HepG2 (cell line): ENCODE measurements around the gene SCRT2. TPM values are rescaled to one million over a fixed set of nuclear protein-coding genes. Genes with fewer than 3 reads are reported as not detected.

Experiments
- BORCS8-MEF2B ChIP-seq: sonication (generic); formaldehyde crosslinking; IDR thresholded peaks from 2 replicates; pipeline ENCODE4 v1.8.0; 2022; ENCODE audit warnings: mild to moderate bottlenecking, missing genetic modification reagents
- CSRNP1 ChIP-seq: sonication (generic); formaldehyde crosslinking; IDR thresholded peaks from 2 replicates; pipeline ENCODE4 v1.8.1; 2023; ENCODE audit warnings: mild to moderate bottlenecking, missing genetic modification reagents
- ELF1 ChIP-seq: sonication (generic); formaldehyde crosslinking; IDR thresholded peaks from 2 replicates; pipeline ENCODE4 v1.4.0; 2020; ENCODE audit warnings: missing genetic modification reagents
- HNF4A ChIP-seq: sonication (generic); formaldehyde crosslinking; IDR thresholded peaks from 2 replicates; pipeline ENCODE4 v1.4.0; 2020; ENCODE audit warnings: missing genetic modification reagents
- MTA1 ChIP-seq: sonication (generic); formaldehyde crosslinking; IDR thresholded peaks from 2 replicates; pipeline ENCODE4 v1.4.0; 2020; ENCODE audit warnings: missing genetic modification reagents, mild to moderate bottlenecking, borderline replicate concordance
- TRAFD1 ChIP-seq: sonication (generic); formaldehyde crosslinking; IDR thresholded peaks from 2 replicates; pipeline ENCODE4 v1.5.1; 2020; ENCODE audit warnings: missing genetic modification reagents, mild to moderate bottlenecking, borderline replicate concordance
- TSC22D2 ChIP-seq: sonication (generic); formaldehyde crosslinking; IDR thresholded peaks from 2 replicates; pipeline ENCODE4 v1.5.1; 2020; ENCODE audit warnings: missing genetic modification reagents, mild to moderate bottlenecking, borderline replicate concordance
- WIZ ChIP-seq: sonication (generic); formaldehyde crosslinking; IDR thresholded peaks from 2 replicates; pipeline ENCODE4 v1.5.1; 2020; ENCODE audit warnings: mild to moderate bottlenecking, missing genetic modification reagents
- ZBTB8A ChIP-seq: sonication (generic); formaldehyde crosslinking; IDR thresholded peaks from 2 replicates; pipeline ENCODE4 v1.4.0; 2020; ENCODE audit warnings: mild to moderate bottlenecking, low read depth, missing genetic modification reagents, borderline replicate concordance
- ZFP37 ChIP-seq: sonication (generic); formaldehyde crosslinking; IDR thresholded peaks from 2 replicates; pipeline ENCODE4 v1.4.0; 2020; ENCODE audit warnings: missing genetic modification reagents, borderline replicate concordance
- ZNF207 ChIP-seq: fragments of 450-650 bp; IDR thresholded peaks from 2 replicates; pipeline ENCODE4 v1.6.1; 2016; ENCODE audit warnings: antibody characterized with exemption, borderline replicate concordance
- ZNF234 ChIP-seq: sonication (generic); formaldehyde crosslinking; conservative IDR thresholded peaks from 2 replicates; pipeline ENCODE4 v1.5.1; 2020; ENCODE audit warnings: mild to moderate bottlenecking, missing genetic modification reagents
- ZNF678 ChIP-seq: sonication (generic); formaldehyde crosslinking; IDR thresholded peaks from 2 replicates; pipeline ENCODE4 v1.4.0; 2020; ENCODE audit warnings: mild to moderate bottlenecking, missing genetic modification reagents
- ZSCAN30 ChIP-seq: sonication (generic); formaldehyde crosslinking; IDR thresholded peaks from 2 replicates; pipeline ENCODE4 v1.5.0; 2020; ENCODE audit warnings: mild to moderate bottlenecking, missing genetic modification reagents
- polyA plus RNA-seq, 8 experiments: library from polyadenylated mRNA; depleted of rRNA in 3 of 8; stranded (reverse) in 7 of 8; unstranded in 1 of 8; fragments of >200 nt; fragmentation: Illumina TruSeq in 4 of 8; extraction: Trizol in 4 of 8; gene quantifications; 2 replicates each; pipeline versions ENCODE4 v1.2.1 to v1.2.3, GENCODE V29; 2011 to 2016; ENCODE audit warnings: low read depth in 4 of 8, missing spikeins in 1 of 8, mixed read lengths in 1 of 8; ENCODE audit not compliant: insufficient read depth in 1 of 8
- total RNA-seq, 5 experiments: library from RNA; depleted of rRNA; stranded (reverse); fragments of >200 nt; fragmentation: Illumina TruSeq; extraction: Trizol; gene quantifications; 2 replicates each; pipeline ENCODE4 v1.2.3, GENCODE V29; 2016; ENCODE audit warnings: low read depth in 1 of 5
- TF ChIP-seq, protein P1 (sequence below), 2 experiments: IDR thresholded peaks; 2 replicates each; pipeline ENCODE4 v1.6.1; 2011 to 2012; ENCODE audit warnings: low read length in 2 of 2, borderline replicate concordance in 1 of 2, low read depth in 1 of 2, mild to moderate bottlenecking in 1 of 2, moderate library complexity in 1 of 2
- TF ChIP-seq, protein P2 (sequence below), 2 experiments: sonication (generic) in 1 of 2; formaldehyde crosslinking in 1 of 2; IDR thresholded peaks; 2 replicates each; pipeline versions ENCODE4 v1.4.0 to v1.6.1; 2018 to 2020; ENCODE audit warnings: missing genetic modification reagents in 2 of 2, borderline replicate concordance in 1 of 2, low read depth in 1 of 2, mild to moderate bottlenecking in 1 of 2, missing biosample characterization in 1 of 2

Gene SCRT2
- total and polyA plus RNA-seq, 2 of the 13 experiments (the other 11 are each of a cell fraction or from before 2014, with no cell fraction given) = not detected

DNA sequence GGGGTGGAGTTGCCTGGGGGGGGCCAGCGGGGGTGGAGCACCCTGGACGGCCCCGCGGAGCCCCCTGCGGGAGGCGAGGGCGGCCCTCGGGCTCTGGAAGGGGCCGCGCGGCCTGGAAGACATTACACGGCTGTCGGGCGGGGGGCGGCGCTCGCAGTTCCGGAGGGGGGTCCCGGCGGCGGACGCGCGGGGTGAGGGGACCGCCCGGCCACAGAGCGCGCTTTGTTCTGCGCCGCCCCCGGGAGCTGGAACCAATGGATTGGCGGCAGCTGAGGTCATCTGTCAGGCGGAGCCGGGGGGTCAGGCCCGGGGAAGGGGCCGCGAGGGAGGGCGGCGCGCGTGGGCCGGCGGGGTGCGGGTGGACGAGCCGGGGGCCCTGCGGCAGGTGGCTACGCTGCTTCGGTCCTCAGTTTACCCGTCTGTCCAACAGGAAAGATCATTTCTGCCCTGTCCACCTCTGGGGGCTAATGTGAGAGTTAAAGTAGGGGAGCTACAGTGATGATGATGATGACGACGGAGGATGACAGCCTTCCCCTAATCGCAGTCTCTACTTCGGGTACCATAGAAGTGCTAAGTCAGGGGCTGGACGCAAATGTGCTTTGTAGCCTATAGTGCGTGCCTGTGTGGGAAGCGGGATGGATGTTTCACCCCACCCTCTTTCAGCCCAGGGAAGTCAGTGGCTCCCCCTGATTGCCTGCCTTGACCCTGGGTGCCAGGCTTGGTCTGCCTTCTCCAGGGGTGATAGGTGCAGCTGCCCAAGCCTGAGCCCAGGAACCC is 33.0 kb downstream of the SCRT2 start (continued):
- TF ChIP-seq, protein P1, sequence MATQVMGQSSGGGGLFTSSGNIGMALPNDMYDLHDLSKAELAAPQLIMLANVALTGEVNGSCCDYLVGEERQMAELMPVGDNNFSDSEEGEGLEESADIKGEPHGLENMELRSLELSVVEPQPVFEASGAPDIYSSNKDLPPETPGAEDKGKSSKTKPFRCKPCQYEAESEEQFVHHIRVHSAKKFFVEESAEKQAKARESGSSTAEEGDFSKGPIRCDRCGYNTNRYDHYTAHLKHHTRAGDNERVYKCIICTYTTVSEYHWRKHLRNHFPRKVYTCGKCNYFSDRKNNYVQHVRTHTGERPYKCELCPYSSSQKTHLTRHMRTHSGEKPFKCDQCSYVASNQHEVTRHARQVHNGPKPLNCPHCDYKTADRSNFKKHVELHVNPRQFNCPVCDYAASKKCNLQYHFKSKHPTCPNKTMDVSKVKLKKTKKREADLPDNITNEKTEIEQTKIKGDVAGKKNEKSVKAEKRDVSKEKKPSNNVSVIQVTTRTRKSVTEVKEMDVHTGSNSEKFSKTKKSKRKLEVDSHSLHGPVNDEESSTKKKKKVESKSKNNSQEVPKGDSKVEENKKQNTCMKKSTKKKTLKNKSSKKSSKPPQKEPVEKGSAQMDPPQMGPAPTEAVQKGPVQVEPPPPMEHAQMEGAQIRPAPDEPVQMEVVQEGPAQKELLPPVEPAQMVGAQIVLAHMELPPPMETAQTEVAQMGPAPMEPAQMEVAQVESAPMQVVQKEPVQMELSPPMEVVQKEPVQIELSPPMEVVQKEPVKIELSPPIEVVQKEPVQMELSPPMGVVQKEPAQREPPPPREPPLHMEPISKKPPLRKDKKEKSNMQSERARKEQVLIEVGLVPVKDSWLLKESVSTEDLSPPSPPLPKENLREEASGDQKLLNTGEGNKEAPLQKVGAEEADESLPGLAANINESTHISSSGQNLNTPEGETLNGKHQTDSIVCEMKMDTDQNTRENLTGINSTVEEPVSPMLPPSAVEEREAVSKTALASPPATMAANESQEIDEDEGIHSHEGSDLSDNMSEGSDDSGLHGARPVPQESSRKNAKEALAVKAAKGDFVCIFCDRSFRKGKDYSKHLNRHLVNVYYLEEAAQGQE (IDR thresholded peaks at IDR 0.05; ENCODE audit: borderline replicate concordance in 1 of 2, low read depth in 1 of 2, low read length in 2 of 2) = peak in 1 of 2 experiments; percentile 31; a peak in 1 of 4 replicates
- TF ChIP-seq CSRNP1 (CRISPR knock-in tag) = no peak
- TF ChIP-seq ZNF678 (CRISPR knock-in tag) = 0 out of 2 replicates have a peak, but pooled peaks have one; percentile 40
- no peak for TF ChIP-seq TRAFD1
- TF ChIP-seq BORCS8-MEF2B (CRISPR knock-in tag) = no peak
- no peak for TF ChIP-seq ZNF234 (CRISPR knock-in tag)
- TF ChIP-seq ELF1 = no peak
- no peak for TF ChIP-seq WIZ
- TF ChIP-seq ZBTB8A (CRISPR knock-in tag) = no peak
- no peak for TF ChIP-seq ZSCAN30 (CRISPR knock-in tag)
- peak; percentile 97 for TF ChIP-seq MTA1 (CRISPR knock-in tag)
- 0 out of 2 replicates have a peak, but pooled peaks have one; percentile 38 for TF ChIP-seq TSC22D2 (CRISPR knock-in tag)
- peak; percentile 23; the same call in 1 of the 2 replicates for TF ChIP-seq HNF4A (CRISPR knock-in tag)
- TF ChIP-seq ZNF207 = no peak
- TF ChIP-seq, protein P2, sequence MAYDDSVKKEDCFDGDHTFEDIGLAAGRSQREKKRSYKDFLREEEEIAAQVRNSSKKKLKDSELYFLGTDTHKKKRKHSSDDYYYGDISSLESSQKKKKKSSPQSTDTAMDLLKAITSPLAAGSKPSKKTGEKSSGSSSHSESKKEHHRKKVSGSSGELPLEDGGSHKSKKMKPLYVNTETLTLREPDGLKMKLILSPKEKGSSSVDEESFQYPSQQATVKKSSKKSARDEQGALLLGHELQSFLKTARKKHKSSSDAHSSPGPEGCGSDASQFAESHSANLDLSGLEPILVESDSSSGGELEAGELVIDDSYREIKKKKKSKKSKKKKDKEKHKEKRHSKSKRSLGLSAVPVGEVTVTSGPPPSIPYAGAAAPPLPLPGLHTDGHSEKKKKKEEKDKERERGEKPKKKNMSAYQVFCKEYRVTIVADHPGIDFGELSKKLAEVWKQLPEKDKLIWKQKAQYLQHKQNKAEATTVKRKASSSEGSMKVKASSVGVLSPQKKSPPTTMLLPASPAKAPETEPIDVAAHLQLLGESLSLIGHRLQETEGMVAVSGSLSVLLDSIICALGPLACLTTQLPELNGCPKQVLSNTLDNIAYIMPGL (CRISPR knock-in tag; IDR thresholded peaks at IDR 0.05; ENCODE audit: borderline replicate concordance in 1 of 2, low read depth in 1 of 2) = peak in 1 of 2 experiments; percentile 63; a peak in 2 of 4 replicates
- TF ChIP-seq ZFP37 (CRISPR knock-in tag) = no peak
